ENCODE measurements around the gene MS4A5.

GRCh38 chr11:60433401-60433800 is 4.0 kb downstream of the MS4A5 start:
- TF ChIP-seq BHLHE40 (IDR thresholded peaks at IDR 0.05; ENCODE audit: borderline replicate concordance) (no peak), ELF4 (IDR thresholded peaks at IDR 0.05) (no peak), FOXA1 (IDR thresholded peaks at IDR 0.05) (no peak), FOXM1 (IDR thresholded peaks at IDR 0.05; ENCODE audit: borderline replicate concordance) (no peak), HDGF (IDR thresholded peaks at IDR 0.05; ENCODE audit: borderline replicate concordance) (no peak), ARNT (IDR thresholded peaks at IDR 0.05) (no peak), ZNF384 (IDR thresholded peaks at IDR 0.05) (no peak), CTBP1 (IDR thresholded peaks at IDR 0.05; ENCODE audit: borderline replicate concordance) (no peak), SP1 (IDR thresholded peaks at IDR 0.05) (no peak), LEF1 (IDR thresholded peaks at IDR 0.05; ENCODE audit: borderline replicate concordance) (no peak), TARDBP (IDR thresholded peaks at IDR 0.05) (no peak), SUZ12 (IDR thresholded peaks at IDR 0.05) (no peak), L3MBTL2 (conservative IDR thresholded peaks at IDR 0.05) (no peak)
